Gastroesophageal sphincter (tissue), 4 donors: ENCODE data around the gene CERS3. TPM values are rescaled to one million over a fixed set of nuclear protein-coding genes. Genes with fewer than 3 reads are reported as not detected.
A peak's percentile ranks its signal among the peaks of the same experiment; 100 is the strongest.

ENCODE experiments used
- ATAC-seq: fragments of 150-250 bp; one replicate; pipeline ENCODE4 v1.9.1; 2016; ENCODE audit warnings: mild to moderate bottlenecking, moderate library complexity
- H3K27ac ChIP-seq, 4 donors: fragments of 200-600 bp; sonication (generic) in 3 of 4; 1 replicate in 3 of 4; 2 replicates in 1 of 4; pipeline ENCODE4 v1.5.1; 2016 to 2019
- H3K27me3 ChIP-seq: fragments of 200-600 bp; sonication (generic); one replicate; pipeline ENCODE4 v1.5.1; 2019
- H3K36me3 ChIP-seq, 2 donors: fragments of 200-600 bp; sonication (generic); one replicate each; pipeline ENCODE4 v1.5.1; 2019; ENCODE audit warnings: control low read depth in 1 of 2
- H3K4me1 ChIP-seq, 3 donors: fragments of 200-600 bp; sonication (generic); 1 replicate in 2 of 3; 2 replicates in 1 of 3; pipeline ENCODE4 v1.5.1; 2016 to 2019; ENCODE audit warnings: control low read depth in 2 of 3
- H3K4me3 ChIP-seq, 2 donors: fragments of 200-600 bp; sonication (generic); one replicate each; pipeline ENCODE4 v1.5.1; 2019; ENCODE audit warnings: mild to moderate bottlenecking in 1 of 2, moderate library complexity in 1 of 2
- H3K9me3 ChIP-seq, 3 donors: fragments of 200-600 bp; sonication (generic); one replicate each; pipeline ENCODE4 v1.5.1; 2017 to 2019; ENCODE audit warnings: control low read depth in 2 of 3
- EP300 ChIP-seq: sonication (generic); formaldehyde crosslinking; IDR thresholded peaks from one replicate; pipeline ENCODE4 v1.6.1; 2017; ENCODE audit warnings: antibody characterized with exemption, mild to moderate bottlenecking
- POLR2A ChIP-seq, 2 donors: fragments of 450-650 bp; IDR thresholded peaks; one replicate each; pipeline ENCODE4 v1.6.1; 2017; ENCODE audit warnings: antibody characterized with exemption in 2 of 2, mild to moderate bottlenecking in 2 of 2, moderate library complexity in 1 of 2
- POLR2AphosphoS5 ChIP-seq: sonication (generic); formaldehyde crosslinking; IDR thresholded peaks from one replicate; pipeline ENCODE4 v1.6.1; 2017; ENCODE audit warnings: antibody characterized with exemption
- WGBS, 2 donors: methylation state at CpG; one replicate each; pipeline ENCODE4 v1.1.5; 2018; ENCODE audit warnings: low coverage in 1 of 2; 5-methylcytosine and 5-hydroxymethylcytosine counted together
- total RNA-seq, 4 donors: library from RNA; depleted of rRNA; stranded (reverse); fragments of >200 nt; gene quantifications; one replicate each; pipeline ENCODE4 v1.1.0, GENCODE V29; 2016
- TF ChIP-seq, protein P1 (sequence below), 4 experiments: fragments of 200-600 bp in 2 of 4; fragments of 450-650 bp in 2 of 4; sonication (generic) in 1 of 4; IDR thresholded peaks; one replicate each; pipeline ENCODE4 v1.5.1; 2017 to 2019; ENCODE audit warnings: antibody characterized with exemption in 4 of 4, mild to moderate bottlenecking in 2 of 4, moderate library complexity in 2 of 4

Gene CERS3
- total RNA-seq, 4 donors from 2014 or later: 0.27 to 7.6 (median 1.1) TPM

DNA sequence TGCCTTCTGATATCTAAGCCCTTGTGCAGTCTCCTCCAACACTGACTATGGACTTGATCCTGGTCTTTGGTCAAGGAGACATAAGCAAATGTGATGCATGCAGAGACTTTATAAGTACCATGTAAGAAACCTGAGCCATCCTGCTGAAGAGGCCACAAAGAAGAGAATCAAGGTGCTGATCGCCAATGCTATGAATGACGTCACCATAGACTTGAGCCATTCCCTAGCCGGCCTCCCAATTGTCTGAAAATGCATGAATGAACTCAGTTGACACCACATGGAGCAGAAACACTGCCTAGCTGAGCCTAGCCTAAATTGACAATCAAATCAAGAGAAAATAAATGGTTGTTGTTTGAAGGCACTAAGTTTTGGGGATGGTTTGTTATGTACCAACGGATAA lies 51.9 kb downstream of the CERS3 start:
- no peak for ATAC-seq
- WGBS, 2 donors: 68 to 93% methylated on average over 3 to 4 of the region's 4 CpGs
- no peak for TF ChIP-seq POLR2A (IDR thresholded peaks at IDR 0.05)

DNA sequence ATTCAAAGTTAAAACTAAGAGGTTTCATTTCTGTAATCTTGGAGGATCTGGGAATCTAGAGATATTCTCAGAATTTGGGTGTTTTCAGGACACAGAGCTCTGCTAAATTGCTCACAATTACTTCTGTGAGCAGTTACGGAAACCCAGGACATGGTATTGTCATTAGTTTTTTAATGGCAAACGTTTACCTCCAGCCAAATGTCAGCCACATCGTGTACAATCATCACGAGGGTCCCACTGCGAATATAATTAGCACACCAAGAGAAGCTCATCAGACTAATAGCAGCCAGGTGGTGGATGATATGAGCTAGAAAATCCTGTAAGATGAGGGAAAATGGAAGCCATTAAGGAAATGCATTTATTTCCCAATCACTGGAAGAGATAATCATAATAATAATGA lies 56.0 kb downstream of the CERS3 start:
- 67 to 74% methylated on average over 3 to 5 of the region's 5 CpGs for WGBS, 2 donors
- Histone ChIP-seq H3K9me3 (peaks cover 0 to 10% (median 0%) of the 10 kb centered on the region in 3 donors), H3K36me3 (no peaks in the 10 kb centered on the region), H3K4me3 (no peak overlapping the region), H3K4me1 (peaks cover 0 to 22% (median 3%) of the 10 kb centered on the region in 3 donors), H3K27me3 (no peaks in the 10 kb centered on the region), H3K27ac (no peak overlapping the region)
- no peak for ATAC-seq
- TF ChIP-seq EP300 (no peak), POLR2AphosphoS5 (no peak), POLR2A (IDR thresholded peaks at IDR 0.05) (no peak)
- TF ChIP-seq, protein P1, sequence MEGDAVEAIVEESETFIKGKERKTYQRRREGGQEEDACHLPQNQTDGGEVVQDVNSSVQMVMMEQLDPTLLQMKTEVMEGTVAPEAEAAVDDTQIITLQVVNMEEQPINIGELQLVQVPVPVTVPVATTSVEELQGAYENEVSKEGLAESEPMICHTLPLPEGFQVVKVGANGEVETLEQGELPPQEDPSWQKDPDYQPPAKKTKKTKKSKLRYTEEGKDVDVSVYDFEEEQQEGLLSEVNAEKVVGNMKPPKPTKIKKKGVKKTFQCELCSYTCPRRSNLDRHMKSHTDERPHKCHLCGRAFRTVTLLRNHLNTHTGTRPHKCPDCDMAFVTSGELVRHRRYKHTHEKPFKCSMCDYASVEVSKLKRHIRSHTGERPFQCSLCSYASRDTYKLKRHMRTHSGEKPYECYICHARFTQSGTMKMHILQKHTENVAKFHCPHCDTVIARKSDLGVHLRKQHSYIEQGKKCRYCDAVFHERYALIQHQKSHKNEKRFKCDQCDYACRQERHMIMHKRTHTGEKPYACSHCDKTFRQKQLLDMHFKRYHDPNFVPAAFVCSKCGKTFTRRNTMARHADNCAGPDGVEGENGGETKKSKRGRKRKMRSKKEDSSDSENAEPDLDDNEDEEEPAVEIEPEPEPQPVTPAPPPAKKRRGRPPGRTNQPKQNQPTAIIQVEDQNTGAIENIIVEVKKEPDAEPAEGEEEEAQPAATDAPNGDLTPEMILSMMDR (IDR thresholded peaks at IDR 0.05): no peak

More for the DNA sequence above, 51.9 kb downstream of the CERS3 start:
- H3K9me3 ChIP-seq: peaks cover 0 to 33% (median 0%) of the 10 kb centered on the region in 3 donors
- H3K27ac ChIP-seq: no peak overlapping the region
- peaks cover 0 to 6% (median 0%) of the 10 kb centered on the region in 3 donors for H3K4me1 ChIP-seq
- H3K4me3 ChIP-seq: no peak overlapping the region
- no peaks in the 10 kb centered on the region for H3K27me3 ChIP-seq
- no peaks in the 10 kb centered on the region for H3K36me3 ChIP-seq

DNA sequence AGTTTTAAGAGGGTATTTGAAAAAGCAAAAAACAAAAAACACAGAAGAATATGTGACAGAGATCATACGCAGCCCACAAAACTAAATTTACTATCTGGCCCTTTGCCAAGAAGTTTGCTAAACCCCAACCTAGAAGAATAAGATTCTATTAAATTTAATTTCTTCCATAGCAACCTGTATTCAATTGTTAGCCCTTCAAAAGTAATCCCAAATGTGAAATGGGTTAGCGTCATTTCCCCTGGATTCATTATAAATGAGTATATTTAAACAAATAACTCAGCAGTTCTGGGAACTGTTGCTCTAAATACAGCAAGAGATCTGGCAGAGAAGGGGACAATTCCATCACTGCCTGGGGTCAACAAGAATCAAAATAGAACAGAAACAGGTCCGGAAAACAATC lies 56.8 kb downstream of the CERS3 start:
- Histone ChIP-seq H3K27me3 (no peaks in the 10 kb centered on the region), H3K4me1 (peaks cover 0 to 22% (median 3%) of the 10 kb centered on the region in 3 donors), H3K27ac (peak overlapping the region in 1 of 4 donors; percentile 2), H3K9me3 (peaks cover 0 to 2% (median 0%) of the 10 kb centered on the region in 3 donors), H3K36me3 (no peaks in the 10 kb centered on the region), H3K4me3 (no peak overlapping the region)
- TF ChIP-seq POLR2AphosphoS5: peak; percentile 76
- TF ChIP-seq, protein P1 (IDR thresholded peaks at IDR 0.05): no peak
- WGBS, 2 donors: 27 to 58% methylated on average over 3 of the region's 3 CpGs
- no peak for ATAC-seq

DNA sequence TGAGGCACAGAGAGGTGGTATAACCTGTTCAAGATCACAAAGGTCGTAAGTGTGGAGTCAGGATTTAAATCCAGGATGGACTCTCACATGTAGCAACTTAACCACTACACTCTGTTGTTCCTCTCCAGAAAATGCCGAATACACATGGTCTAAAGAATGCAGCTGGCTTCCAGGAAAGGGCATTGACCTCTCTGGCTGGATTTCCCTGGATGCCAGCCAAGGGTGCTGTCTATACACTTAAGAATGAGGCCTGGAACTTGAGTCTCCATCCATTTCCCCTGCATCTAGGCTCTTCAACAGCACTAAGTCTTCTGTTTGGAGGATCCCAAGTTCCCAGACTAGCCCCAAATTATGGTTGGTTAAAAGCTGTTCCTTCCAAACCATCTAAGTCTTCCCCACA lies 60.5 kb downstream of the CERS3 start:
- 33 to 54% methylated on average over 2 of the region's 2 CpGs for WGBS, 2 donors
- no peak for ATAC-seq
- no peaks in the 10 kb centered on the region for H3K36me3 ChIP-seq
- peaks cover 0 to 22% (median 3%) of the 10 kb centered on the region in 3 donors for H3K4me1 ChIP-seq
- H3K4me3 ChIP-seq: no peak overlapping the region
- no peak overlapping the region for H3K27ac ChIP-seq
- H3K9me3 ChIP-seq: no peaks in the 10 kb centered on the region
- no peaks in the 10 kb centered on the region for H3K27me3 ChIP-seq
- no peak for TF ChIP-seq POLR2A (IDR thresholded peaks at IDR 0.05)
- TF ChIP-seq POLR2AphosphoS5: peak; percentile 82

DNA sequence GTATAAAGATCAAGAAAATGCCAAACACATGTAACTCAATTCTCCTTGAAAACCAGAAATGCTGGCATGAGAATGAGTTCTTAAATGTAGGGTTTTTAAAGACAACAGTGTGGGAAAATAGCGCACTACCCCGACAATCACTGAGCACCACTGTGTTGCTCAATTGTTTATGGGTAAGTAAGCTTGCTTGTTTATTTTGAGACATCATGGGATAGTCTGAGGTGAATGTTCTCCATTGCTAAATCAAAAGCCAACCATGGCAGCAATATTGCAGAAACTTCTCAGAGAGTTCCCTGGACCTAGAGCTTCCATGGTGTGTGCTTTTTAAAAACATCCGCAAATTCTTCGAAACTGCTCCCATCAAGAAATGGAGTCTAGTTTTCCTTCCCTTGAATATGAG lies 62.7 kb downstream of the CERS3 start:
- Histone ChIP-seq H3K36me3 (no peaks in the 10 kb centered on the region), H3K4me3 (no peak overlapping the region), H3K4me1 (peaks cover 0 to 10% (median 3%) of the 10 kb centered on the region in 3 donors), H3K27me3 (no peaks in the 10 kb centered on the region), H3K9me3 (no peaks in the 10 kb centered on the region), H3K27ac (no peak overlapping the region)
- no peak for ATAC-seq
- TF ChIP-seq, protein P1 (IDR thresholded peaks at IDR 0.05): no peak
- TF ChIP-seq POLR2AphosphoS5: no peak
- no peak for TF ChIP-seq EP300
- no peak for TF ChIP-seq POLR2A (IDR thresholded peaks at IDR 0.05)
- 19 to 48% methylated on average over 3 to 4 of the region's 4 CpGs for WGBS, 2 donors

DNA sequence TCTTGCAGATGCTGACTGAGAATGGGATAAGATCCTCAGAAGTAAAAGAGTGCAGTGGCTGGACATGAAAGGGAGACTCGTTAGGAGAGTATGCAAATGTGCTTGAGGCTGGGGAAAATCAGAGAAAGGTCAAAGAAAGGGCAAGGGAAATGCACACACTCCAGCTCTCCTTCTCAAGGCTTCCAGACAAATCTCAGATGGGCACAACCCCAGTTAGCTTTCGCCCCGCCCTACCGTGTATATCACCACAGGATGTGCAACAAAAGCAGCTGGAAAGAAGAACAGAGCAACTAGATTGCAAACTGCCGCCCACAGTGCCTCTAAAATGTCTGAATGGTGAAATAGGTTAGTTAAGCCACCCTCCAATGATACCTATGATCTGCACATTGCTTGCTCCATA lies 63.9 kb downstream of the CERS3 start:
- 20 to 43% methylated on average over 4 to 5 of the region's 5 CpGs for WGBS, 2 donors
- Histone ChIP-seq H3K36me3 (no peaks in the 10 kb centered on the region), H3K27me3 (no peaks in the 10 kb centered on the region), H3K27ac (no peak overlapping the region), H3K4me1 (peaks cover 0 to 10% (median 3%) of the 10 kb centered on the region in 3 donors), H3K9me3 (no peaks in the 10 kb centered on the region), H3K4me3 (no peak overlapping the region)
- no peak for TF ChIP-seq EP300
- no peak for TF ChIP-seq POLR2AphosphoS5
- no peak for TF ChIP-seq POLR2A (IDR thresholded peaks at IDR 0.05)
- TF ChIP-seq, protein P1 (IDR thresholded peaks at IDR 0.05): no peak
- ATAC-seq: no peak
